ENCODE results near the gene VAV2. TPM values are rescaled to one million over a fixed set of nuclear protein-coding genes. Genes with fewer than 3 reads are reported as not detected.
A peak's percentile ranks its signal among the peaks of the same experiment; 100 is the strongest.

Gene VAV2
- total and polyA plus RNA-seq, 2 of the 4 experiments (the other 2 are of a cell fraction): 10.8 to 13.4 TPM

DNA sequence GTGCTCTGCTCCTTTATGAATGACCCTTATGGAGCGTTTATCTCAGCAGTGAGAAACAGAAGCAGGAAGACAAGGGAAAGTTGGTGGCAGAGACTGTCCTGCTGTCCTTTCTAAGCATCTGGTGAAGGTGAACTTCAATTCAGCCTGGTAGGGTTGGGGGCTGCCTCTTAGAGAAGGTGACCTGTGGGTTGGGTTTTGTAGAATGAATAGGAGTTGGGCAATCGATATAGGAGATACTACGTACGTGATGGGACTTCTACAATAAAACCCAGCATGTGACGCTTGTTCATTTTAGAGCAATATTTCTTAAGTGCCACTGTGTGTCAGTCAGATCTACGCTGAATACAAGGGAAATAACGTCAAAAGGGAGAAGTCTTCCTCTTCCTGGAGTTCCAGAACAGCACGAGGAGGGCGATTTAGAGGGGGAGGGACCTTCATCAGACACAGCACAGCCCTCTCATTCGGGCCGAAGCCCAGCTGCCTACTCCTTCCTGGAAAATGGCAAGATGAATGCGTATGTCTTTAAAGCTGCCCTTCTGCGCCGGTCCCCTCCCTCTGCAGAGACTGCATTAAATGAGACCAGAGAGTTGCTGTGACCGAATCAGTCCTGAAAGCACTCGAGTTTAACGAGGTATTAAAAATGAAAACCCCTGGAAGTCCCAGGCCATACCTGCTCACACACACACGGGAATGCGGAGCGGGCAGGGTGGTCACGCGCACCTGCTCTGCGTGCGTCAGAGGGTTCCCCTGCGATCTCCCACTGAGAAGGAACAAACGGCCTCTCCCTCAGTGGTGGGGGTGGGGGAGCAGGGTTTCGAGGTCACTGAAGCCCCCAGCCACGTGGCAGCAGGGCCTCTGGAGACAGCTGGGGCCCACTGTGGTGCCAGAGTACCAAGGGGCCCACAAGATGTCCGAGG lies 168.7 kb downstream of the VAV2 start:
- no peak overlapping the region for H2BK15ac ChIP-seq (ENCODE audit: low read depth, low read length)
- no peak overlapping the region for H3K18ac ChIP-seq (ENCODE audit: low read depth, low read length)
- H4K8ac ChIP-seq (ENCODE audit: low read depth in 2 of 2, low read length in 2 of 2): no peak overlapping the region
- 0 out of 2 replicates have a peak, but pooled peaks cover 9% of the 10 kb centered on the region for H3K9me1 ChIP-seq (ENCODE audit: insufficient read depth, low read length)
- intact Hi-C loops (cut with micrococcal nuclease) (no loop called here), in situ Hi-C loops (cut with MboI; ENCODE audit: low sequenced_read_pairs) (loop anchor here (25.0 kb wide), 1 partner anchor 589 kb away; no protein-coding TSS in a partner anchor), dilution Hi-C loops (cut with HindIII; ENCODE audit: low sequenced_read_pairs, unreplicated experiment) (no loop called here)
- no peak overlapping the region for H2AFZ ChIP-seq (replicated peaks; ENCODE audit: low read length, poor library complexity)
- H3K4me2 ChIP-seq (ENCODE audit: low read depth, low read length): no peak overlapping the region
- H2BK20ac ChIP-seq (ENCODE audit: low read depth, low read length): no peak overlapping the region
- H2AK9ac ChIP-seq (replicated peaks; ENCODE audit: low read depth, low read length, poor library complexity): no peak overlapping the region
- no peak overlapping the region for H3K23ac ChIP-seq (ENCODE audit: low read depth, low read length)
- H4K20me1 ChIP-seq (ENCODE audit: insufficient read depth, low read length): peaks cover 8% of the 10 kb centered on the region
- no peaks in the 10 kb centered on the region for H3K9me3 ChIP-seq (ENCODE audit: control insufficient read depth, insufficient read depth, low read length)
- POLR2A ChIA-PET (ENCODE audit: unreplicated experiment): no interaction called here
- peak overlapping the region; percentile 12; the same call in 1 of the 2 replicates for H2AK5ac ChIP-seq (ENCODE audit: low read depth, low read length)
- 93% methylated on average over 5 of the region's 29 CpGs; no CpG with 5 or more reads in 1 of the 2 experiments for WGBS, 2 experiments (ENCODE audit: extremely low coverage in 2 of 2, insufficient read length in 1 of 2)
- H4K91ac ChIP-seq (ENCODE audit: insufficient read depth, low read depth, low read length): no peak overlapping the region
- no peak overlapping the region for H4K5ac ChIP-seq (ENCODE audit: low read depth, low read length)
- peaks cover 14% of the 10 kb centered on the region for H3K4me1 ChIP-seq (ENCODE audit: control insufficient read depth, insufficient read depth, low read length)
- H2BK5ac ChIP-seq (ENCODE audit: low read depth, low read length, poor library complexity, severe bottlenecking): no peak overlapping the region
- ATAC-seq (ENCODE audit: low read depth) (no peak), DNase-seq (no peak)
- no peak overlapping the region for H2BK120ac ChIP-seq (ENCODE audit: low read depth, low read length)
- no peaks in the 10 kb centered on the region for H3K27me3 ChIP-seq (ENCODE audit: control insufficient read depth, insufficient read depth, low read length)
- H3K4me3 ChIP-seq (ENCODE audit: insufficient read depth, low read depth, low read length): no peak overlapping the region
- H3K27ac ChIP-seq (ENCODE audit: insufficient read depth, low read length): no peak overlapping the region
- peaks cover 0 to 53% of the 10 kb centered on the region in 2 experiments; a peak in 3 of 4 replicates for H3K79me1 ChIP-seq (ENCODE audit: low read depth in 1 of 2, low read length in 2 of 2)
- no peak overlapping the region for H3K9ac ChIP-seq (ENCODE audit: low read depth, low read length)
- no peak overlapping the region for H3K4ac ChIP-seq (ENCODE audit: low read depth, low read length)
- CTCF ChIA-PET: no interaction called here
- TF ChIP-seq, protein P1, sequence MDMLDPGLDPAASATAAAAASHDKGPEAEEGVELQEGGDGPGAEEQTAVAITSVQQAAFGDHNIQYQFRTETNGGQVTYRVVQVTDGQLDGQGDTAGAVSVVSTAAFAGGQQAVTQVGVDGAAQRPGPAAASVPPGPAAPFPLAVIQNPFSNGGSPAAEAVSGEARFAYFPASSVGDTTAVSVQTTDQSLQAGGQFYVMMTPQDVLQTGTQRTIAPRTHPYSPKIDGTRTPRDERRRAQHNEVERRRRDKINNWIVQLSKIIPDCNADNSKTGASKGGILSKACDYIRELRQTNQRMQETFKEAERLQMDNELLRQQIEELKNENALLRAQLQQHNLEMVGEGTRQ (IDR thresholded peaks at IDR 0.05; ENCODE audit: low read depth, low read length): no peak
- TF ChIP-seq, protein P2, sequence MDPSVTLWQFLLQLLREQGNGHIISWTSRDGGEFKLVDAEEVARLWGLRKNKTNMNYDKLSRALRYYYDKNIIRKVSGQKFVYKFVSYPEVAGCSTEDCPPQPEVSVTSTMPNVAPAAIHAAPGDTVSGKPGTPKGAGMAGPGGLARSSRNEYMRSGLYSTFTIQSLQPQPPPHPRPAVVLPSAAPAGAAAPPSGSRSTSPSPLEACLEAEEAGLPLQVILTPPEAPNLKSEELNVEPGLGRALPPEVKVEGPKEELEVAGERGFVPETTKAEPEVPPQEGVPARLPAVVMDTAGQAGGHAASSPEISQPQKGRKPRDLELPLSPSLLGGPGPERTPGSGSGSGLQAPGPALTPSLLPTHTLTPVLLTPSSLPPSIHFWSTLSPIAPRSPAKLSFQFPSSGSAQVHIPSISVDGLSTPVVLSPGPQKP (IDR thresholded peaks at IDR 0.05; ENCODE audit: borderline replicate concordance, low read depth, low read length): no peak
- TF ChIP-seq SMC3 (IDR thresholded peaks at IDR 0.05; ENCODE audit: low read depth, low read length): no peak
- H3K14ac ChIP-seq (replicated peaks; ENCODE audit: low read depth, low read length): no peak overlapping the region
- H3K56ac ChIP-seq (ENCODE audit: extremely low read depth, insufficient read depth, low read length): no peak overlapping the region
- no peaks in the 10 kb centered on the region for H3K36me3 ChIP-seq (ENCODE audit: control insufficient read depth, insufficient read depth, low read length)
- no TSS peak for BruUV-seq (replicated peaks)
